Retinal pigment epithelial cell (primary cell): ENCODE data around the gene RPS6KA3.

Experiments
- DNase-seq: peaks from one replicate; pipeline ENCODE4 v3.0.0-alpha.2; 2010; ENCODE audit warnings: low read depth
- H3K4me3 ChIP-seq: 2 replicates; pipeline ENCODE4 v1.5.1; 2011; ENCODE audit warnings: mild to moderate bottlenecking, low read length, control low read depth, moderate library complexity
- TF ChIP-seq, protein P1 (sequence below): conservative IDR thresholded peaks from 2 replicates; pipeline ENCODE4 v1.5.1; 2011; ENCODE audit warnings: low read depth, low read length, control low read depth, inconsistent platforms

The RPS6KA3 gene

DNA sequence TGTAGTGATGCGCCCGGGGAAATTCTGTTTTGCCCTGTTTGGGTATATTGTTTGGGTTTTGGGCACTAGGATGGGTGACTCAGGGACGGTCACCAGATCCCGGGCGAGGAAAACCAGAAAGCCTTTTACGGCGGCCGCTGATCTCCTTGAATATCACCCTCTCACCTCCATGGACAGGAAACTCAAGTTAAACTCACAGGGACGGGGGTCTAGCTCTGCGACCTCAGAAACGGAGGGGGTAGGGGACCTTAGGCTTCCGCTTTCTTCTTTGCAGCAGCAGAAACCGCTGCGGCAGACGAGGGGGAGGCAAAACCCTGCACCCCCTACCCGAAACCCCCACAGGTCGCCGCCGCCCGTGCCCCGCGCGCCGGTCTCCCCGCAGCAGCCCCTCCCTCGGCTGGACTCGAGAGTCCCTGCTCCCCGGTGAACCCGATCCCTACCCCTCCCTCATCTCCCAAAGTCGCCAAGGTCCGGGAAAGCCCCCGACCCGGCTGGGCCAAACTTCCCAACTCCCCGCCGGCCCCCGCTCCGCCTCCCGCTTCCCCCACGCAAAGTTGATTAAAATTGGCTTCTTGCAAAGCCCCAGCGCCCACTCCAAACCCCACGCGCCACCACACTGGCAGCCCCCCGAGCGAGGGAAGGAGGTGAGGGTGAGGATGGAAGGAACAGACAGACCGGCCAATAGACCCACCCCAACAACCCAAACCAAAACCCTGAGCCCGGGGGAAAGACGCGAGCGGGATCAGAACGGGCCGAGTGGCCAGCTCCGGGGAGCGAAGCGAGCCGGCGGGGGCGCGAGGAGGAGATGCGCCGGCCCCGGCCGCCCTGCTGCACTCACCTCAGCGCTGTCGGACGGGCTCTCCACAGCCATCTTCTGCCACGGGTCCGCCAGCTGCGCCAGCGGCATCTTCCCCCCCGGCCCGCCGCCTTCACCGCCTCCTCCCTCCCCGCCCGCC, 705 bp downstream of the RPS6KA3 start:
- TF ChIP-seq, protein P1, sequence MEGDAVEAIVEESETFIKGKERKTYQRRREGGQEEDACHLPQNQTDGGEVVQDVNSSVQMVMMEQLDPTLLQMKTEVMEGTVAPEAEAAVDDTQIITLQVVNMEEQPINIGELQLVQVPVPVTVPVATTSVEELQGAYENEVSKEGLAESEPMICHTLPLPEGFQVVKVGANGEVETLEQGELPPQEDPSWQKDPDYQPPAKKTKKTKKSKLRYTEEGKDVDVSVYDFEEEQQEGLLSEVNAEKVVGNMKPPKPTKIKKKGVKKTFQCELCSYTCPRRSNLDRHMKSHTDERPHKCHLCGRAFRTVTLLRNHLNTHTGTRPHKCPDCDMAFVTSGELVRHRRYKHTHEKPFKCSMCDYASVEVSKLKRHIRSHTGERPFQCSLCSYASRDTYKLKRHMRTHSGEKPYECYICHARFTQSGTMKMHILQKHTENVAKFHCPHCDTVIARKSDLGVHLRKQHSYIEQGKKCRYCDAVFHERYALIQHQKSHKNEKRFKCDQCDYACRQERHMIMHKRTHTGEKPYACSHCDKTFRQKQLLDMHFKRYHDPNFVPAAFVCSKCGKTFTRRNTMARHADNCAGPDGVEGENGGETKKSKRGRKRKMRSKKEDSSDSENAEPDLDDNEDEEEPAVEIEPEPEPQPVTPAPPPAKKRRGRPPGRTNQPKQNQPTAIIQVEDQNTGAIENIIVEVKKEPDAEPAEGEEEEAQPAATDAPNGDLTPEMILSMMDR, result no peak
- peak overlapping the region; percentile 77 for H3K4me3 ChIP-seq
- no peak for DNase-seq

DNA sequence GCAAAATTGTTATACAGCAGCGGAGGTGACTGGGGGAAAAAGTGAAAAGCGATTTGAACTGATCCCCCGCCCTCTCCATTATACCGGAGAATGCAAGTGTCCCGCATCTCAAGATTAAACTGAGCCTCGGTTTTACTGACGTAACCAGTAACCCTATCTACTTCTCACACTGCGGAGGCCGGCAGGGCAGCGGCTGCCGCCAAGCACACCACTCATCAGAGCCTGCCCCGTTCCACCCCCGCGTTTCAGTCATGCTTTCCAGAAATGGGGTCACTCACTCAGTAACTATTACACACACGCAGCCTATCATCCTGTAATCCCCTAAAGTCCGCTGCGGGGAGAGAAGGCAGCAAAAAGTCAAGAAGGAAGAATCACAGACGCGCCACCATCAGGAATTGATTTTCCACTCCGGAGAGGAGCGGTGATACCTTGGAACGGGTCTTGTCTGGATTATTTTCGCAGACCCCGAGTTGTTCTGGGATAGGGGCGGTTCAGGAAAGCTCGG, 1.4 kb downstream of the RPS6KA3 start:
- H3K4me3 ChIP-seq, result peak overlapping the region; percentile 77
- TF ChIP-seq, protein P1, result no peak
- peak; percentile 60 for DNase-seq

DNA sequence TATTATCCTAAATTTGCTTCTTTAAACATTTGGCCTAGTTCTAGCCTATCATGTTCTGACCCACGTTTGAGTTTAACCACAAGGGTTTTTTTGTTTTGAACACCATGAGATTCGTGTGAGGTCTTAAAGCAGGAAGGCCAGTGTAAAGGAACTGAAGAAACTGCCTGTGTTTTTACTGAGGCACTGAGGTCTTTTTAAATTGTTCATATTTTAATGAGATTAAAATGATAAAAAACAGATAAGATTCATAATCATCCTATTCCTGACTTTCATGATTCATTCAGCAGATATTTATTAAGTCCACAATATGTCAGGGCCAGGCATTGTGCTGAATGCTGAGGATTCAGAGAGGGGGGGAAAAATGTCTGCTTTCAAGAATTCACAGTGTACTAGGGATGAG, 3.2 kb downstream of the RPS6KA3 start:
- no peak for DNase-seq
- H3K4me3 ChIP-seq, result no peak overlapping the region
- TF ChIP-seq, protein P1, result no peak

DNA sequence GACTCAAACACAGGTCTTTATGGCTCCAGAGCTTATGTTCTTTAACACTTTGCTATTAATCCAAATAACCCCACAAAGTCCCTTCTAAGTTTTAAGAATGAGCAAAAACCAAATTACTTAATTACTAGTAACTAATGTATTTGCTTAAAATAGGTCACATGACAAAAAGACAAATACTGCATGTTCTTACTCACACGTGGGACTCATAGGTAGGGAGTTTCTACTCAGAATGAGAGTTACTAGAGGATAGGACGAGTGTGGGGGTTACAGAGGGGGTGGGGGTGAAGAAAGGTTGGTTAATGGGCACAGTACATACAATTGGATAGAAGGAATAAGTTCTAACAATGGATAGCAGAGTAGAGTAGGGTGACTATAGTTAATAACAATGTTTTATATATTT, 5.8 kb downstream of the RPS6KA3 start:
- no peak overlapping the region for H3K4me3 ChIP-seq
- TF ChIP-seq, protein P1, result no peak
- no peak for DNase-seq

DNA sequence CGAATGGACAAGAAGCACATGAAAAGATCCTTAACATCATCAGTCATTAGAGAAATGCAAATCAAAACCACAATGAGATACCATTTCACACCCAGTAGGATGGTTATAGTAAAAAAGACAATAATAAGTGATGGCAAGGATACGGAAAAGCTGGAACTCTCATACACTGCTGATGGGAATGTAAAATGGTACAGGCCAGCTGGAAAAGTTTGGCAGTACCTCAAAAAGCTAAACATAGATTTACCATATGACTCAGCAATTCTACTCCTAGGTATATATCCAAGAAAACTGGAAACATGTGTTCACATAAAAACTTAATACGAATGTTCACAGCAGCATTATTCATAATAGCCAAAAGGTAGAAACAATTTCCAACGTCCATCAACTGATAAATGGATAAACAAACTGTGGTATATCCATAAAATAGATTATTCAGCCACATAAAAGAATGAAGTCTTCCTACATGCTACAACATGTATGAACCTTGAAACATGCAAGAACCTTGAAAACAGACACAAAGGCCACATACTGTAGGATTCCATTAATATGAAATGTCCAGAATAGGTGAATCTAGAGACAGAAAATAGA, 11.9 kb downstream of the RPS6KA3 start:
- no peak for DNase-seq
- TF ChIP-seq, protein P1, result no peak

DNA sequence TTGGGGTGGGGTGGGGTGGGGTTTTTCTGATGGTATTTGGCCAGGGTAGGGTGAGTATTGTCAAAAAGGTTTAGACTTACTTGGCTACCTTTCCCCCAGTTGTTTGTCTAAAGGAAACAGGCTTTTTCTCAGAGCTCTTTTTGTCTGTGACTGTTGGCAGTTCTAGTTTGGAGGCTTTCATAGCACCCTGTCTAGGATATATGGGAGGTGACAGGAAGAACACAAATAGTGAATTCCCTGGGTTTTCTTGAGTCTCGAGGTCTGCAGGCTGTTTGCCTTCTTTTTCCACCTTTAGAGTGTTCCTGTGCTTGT, 13.5 kb downstream of the RPS6KA3 start:
- no peak overlapping the region for H3K4me3 ChIP-seq
- TF ChIP-seq, protein P1, result no peak
- DNase-seq, result no peak

More for the DNA sequence above, 11.9 kb downstream of the RPS6KA3 start:
- no peak overlapping the region for H3K4me3 ChIP-seq
